WTC11 (cell line): Measurements from ENCODE around the gene LZTS2. TPM values are rescaled to one million over a fixed set of nuclear protein-coding genes. Genes with fewer than 3 reads are reported as not detected.

Source experiments
- ATAC-seq: fragments of 200-7000 bp; cut with Tn5 transposase; 2 replicates; pipeline ENCODE4 v1.10.0; 2021; ENCODE audit warnings: mild to moderate bottlenecking, moderate library complexity
- CTCF ChIA-PET: fragments of 300-600 bp; sonication (Branson Sonifier 250); formaldehyde crosslinking; loops from one replicate; lab custom pipeline; 2021; ENCODE audit warnings: antibody characterized with exemption; lab: Charles Lee
- POLR2A ChIA-PET: fragments of 350-600 bp; sonication (Branson Sonifier 250); formaldehyde crosslinking; loops from one replicate; lab custom pipeline; 2021; ENCODE audit warnings: antibody characterized with exemption; lab: Charles Lee
- DNase-seq: peaks from one replicate; pipeline ENCODE4 v3.0.0; 2021; ENCODE audit warnings: low spot score
- H3K27ac Mint-ChIP-seq: 2 replicates; pipeline ENCODE4 v1.8.0; 2021; ENCODE audit warnings: mixed read lengths
- H3K27me3 Mint-ChIP-seq: 2 replicates; pipeline ENCODE4 v1.8.0; 2021; ENCODE audit warnings: low read depth, mild to moderate bottlenecking, moderate library complexity, mixed read lengths
- H3K36me3 Mint-ChIP-seq: 2 replicates; pipeline ENCODE4 v1.8.0; 2021; ENCODE audit warnings: mixed read lengths
- H3K4me1 Mint-ChIP-seq: 2 replicates; pipeline ENCODE4 v1.8.0; 2022; ENCODE audit warnings: mixed read lengths
- H3K4me3 Mint-ChIP-seq: 2 replicates; pipeline ENCODE4 v1.8.0; 2021; ENCODE audit warnings: mild to moderate bottlenecking, moderate library complexity, mixed read lengths
- H3K9me3 Mint-ChIP-seq: 2 replicates; pipeline ENCODE4 v1.8.0; 2021; ENCODE audit warnings: mixed read lengths
- CBFB ChIP-seq: sonication (generic); formaldehyde crosslinking; IDR thresholded peaks from 2 replicates; pipeline ENCODE4 v1.8.1; 2022; ENCODE audit warnings: mild to moderate bottlenecking, low read depth, missing genetic modification reagents
- ETV6 ChIP-seq: sonication (generic); formaldehyde crosslinking; IDR thresholded peaks from 2 replicates; pipeline ENCODE4 v1.8.1; 2022; ENCODE audit warnings: mild to moderate bottlenecking, missing genetic modification reagents
- IRF2 ChIP-seq: sonication (generic); formaldehyde crosslinking; IDR thresholded peaks from 2 replicates; pipeline ENCODE4 v1.8.0; 2022; ENCODE audit warnings: low read depth, missing genetic modification reagents, borderline replicate concordance
- SP1 ChIP-seq: sonication (generic); formaldehyde crosslinking; conservative IDR thresholded peaks from 2 replicates; pipeline ENCODE4 v1.8.1; 2022; ENCODE audit warnings: missing genetic modification reagents
- total RNA-seq: library from RNA; stranded (reverse); gene quantifications from 3 replicates; pipeline ENCODE4 v1.2.3, GENCODE V29; 2021
- TF ChIP-seq, protein P1 (sequence below): sonication (generic); formaldehyde crosslinking; IDR thresholded peaks from 2 replicates; pipeline ENCODE4 v1.8.1; 2023; ENCODE audit warnings: mild to moderate bottlenecking, missing genetic modification reagents
- TF ChIP-seq, protein P2 (sequence below): sonication (generic); formaldehyde crosslinking; IDR thresholded peaks from 2 replicates; pipeline ENCODE4 v1.8.0; 2022; ENCODE audit warnings: mild to moderate bottlenecking, missing genetic modification reagents
- TF ChIP-seq, protein P3 (sequence below): fragments of 250-450 bp; sonication (Bioruptor Pico); IDR thresholded peaks from 2 replicates; pipeline ENCODE4 v1.8.0; 2021; ENCODE audit warnings: mild to moderate bottlenecking
- TF ChIP-seq, protein P4 (sequence below): sonication (generic); formaldehyde crosslinking; IDR thresholded peaks from 2 replicates; pipeline ENCODE4 v1.8.0; 2022; ENCODE audit warnings: missing genetic modification reagents
- TF ChIP-seq, protein P5 (sequence below): sonication (generic); formaldehyde crosslinking; IDR thresholded peaks from 2 replicates; pipeline ENCODE4 v1.8.0; 2023; ENCODE audit warnings: mild to moderate bottlenecking, missing genetic modification reagents
- TF ChIP-seq, protein P6 (sequence below): sonication (generic); formaldehyde crosslinking; IDR thresholded peaks from 2 replicates; pipeline ENCODE4 v1.8.0; 2022; ENCODE audit warnings: mild to moderate bottlenecking, missing genetic modification reagents

The LZTS2 gene
- total RNA-seq, 1 experiment from 2014 or later = 84.6 TPM

DNA sequence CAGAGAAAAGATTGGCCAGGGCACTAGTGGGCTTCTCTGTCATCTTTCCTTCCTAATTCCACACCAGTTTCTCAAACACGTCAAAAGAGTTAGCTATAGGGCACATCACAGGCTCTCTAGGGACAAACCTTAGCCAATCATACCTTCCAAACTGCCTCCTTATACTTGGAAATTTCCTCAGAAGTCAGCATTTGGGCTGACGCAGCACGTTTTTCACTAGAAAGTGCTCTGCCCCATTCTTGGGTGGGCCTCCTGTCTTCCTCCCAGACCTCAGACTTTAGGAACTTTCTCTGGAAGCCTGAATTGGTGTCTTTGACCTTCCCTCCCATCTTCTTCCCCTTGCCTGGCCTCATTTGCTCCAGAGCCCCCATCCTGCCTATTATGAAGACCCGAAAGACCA lies 42.5 kb downstream of the LZTS2 start (continued):
- TF ChIP-seq, protein P1, sequence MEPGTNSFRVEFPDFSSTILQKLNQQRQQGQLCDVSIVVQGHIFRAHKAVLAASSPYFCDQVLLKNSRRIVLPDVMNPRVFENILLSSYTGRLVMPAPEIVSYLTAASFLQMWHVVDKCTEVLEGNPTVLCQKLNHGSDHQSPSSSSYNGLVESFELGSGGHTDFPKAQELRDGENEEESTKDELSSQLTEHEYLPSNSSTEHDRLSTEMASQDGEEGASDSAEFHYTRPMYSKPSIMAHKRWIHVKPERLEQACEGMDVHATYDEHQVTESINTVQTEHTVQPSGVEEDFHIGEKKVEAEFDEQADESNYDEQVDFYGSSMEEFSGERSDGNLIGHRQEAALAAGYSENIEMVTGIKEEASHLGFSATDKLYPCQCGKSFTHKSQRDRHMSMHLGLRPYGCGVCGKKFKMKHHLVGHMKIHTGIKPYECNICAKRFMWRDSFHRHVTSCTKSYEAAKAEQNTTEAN = no peak
- TF ChIP-seq, protein P2, sequence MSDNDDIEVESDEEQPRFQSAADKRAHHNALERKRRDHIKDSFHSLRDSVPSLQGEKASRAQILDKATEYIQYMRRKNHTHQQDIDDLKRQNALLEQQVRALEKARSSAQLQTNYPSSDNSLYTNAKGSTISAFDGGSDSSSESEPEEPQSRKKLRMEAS (CRISPR knock-in tag) = no peak
- TF ChIP-seq IRF2 (CRISPR knock-in tag) = no peak
- TF ChIP-seq, protein P3, sequence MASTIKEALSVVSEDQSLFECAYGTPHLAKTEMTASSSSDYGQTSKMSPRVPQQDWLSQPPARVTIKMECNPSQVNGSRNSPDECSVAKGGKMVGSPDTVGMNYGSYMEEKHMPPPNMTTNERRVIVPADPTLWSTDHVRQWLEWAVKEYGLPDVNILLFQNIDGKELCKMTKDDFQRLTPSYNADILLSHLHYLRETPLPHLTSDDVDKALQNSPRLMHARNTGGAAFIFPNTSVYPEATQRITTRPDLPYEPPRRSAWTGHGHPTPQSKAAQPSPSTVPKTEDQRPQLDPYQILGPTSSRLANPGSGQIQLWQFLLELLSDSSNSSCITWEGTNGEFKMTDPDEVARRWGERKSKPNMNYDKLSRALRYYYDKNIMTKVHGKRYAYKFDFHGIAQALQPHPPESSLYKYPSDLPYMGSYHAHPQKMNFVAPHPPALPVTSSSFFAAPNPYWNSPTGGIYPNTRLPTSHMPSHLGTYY (CRISPR knock-in tag) = no peak
- TF ChIP-seq, protein P4, sequence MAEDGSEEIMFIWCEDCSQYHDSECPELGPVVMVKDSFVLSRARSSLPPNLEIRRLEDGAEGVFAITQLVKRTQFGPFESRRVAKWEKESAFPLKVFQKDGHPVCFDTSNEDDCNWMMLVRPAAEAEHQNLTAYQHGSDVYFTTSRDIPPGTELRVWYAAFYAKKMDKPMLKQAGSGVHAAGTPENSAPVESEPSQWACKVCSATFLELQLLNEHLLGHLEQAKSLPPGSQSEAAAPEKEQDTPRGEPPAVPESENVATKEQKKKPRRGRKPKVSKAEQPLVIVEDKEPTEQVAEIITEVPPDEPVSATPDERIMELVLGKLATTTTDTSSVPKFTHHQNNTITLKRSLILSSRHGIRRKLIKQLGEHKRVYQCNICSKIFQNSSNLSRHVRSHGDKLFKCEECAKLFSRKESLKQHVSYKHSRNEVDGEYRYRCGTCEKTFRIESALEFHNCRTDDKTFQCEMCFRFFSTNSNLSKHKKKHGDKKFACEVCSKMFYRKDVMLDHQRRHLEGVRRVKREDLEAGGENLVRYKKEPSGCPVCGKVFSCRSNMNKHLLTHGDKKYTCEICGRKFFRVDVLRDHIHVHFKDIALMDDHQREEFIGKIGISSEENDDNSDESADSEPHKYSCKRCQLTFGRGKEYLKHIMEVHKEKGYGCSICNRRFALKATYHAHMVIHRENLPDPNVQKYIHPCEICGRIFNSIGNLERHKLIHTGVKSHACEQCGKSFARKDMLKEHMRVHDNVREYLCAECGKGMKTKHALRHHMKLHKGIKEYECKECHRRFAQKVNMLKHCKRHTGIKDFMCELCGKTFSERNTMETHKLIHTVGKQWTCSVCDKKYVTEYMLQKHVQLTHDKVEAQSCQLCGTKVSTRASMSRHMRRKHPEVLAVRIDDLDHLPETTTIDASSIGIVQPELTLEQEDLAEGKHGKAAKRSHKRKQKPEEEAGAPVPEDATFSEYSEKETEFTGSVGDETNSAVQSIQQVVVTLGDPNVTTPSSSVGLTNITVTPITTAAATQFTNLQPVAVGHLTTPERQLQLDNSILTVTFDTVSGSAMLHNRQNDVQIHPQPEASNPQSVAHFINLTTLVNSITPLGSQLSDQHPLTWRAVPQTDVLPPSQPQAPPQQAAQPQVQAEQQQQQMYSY = no peak
- TF ChIP-seq CBFB (CRISPR knock-in tag) = no peak

DNA sequence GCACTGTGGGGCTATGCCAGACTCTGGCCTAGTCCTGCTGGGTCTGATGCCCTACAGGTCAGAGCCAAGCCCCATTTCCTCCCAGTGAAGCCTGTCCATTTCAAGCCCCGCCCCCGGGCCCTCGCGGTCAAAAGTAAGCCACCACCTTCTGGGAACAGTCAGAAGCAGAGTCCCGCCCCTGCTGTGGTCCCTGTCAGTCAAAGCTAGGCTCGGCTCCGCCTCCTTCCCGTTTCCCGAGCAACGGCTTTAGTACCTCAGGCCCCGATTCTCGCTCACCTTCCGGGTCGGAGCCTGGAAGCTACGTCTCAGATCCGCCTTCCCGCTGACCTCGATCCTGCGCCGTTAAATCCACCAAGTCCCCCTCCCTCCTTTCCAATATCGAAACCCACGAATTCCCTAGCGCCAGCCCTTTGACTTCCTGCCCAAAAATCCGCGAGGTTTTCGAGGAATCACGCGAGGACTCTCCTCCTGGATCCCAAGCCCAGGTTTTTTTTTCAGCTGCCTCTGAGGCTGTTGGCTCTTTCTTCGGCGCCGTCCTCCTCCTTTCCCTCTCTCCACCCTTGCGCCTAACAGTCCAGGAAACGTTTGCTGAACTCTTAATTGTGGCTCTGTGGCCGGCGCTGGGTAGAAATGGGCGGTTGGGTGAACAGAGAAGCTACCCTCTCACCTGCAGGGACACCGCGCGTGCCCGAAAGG lies 43.2 kb downstream of the LZTS2 start:
- H3K36me3 Mint-ChIP-seq = no peaks in the 10 kb centered on the region
- peak overlapping the region; percentile 92 for H3K27ac Mint-ChIP-seq
- POLR2A ChIA-PET = interaction anchor here (0.7 to 1.9 kb wide), 12 partner anchors 11 to 190 kb away, joined by 3 to 10 read pairs (median 4); partner anchors contain the start of genes KAZALD1, PDZD7 and SFXN3
- CTCF ChIA-PET = interaction anchor here (0.5 to 9.7 kb wide), 35 partner anchors 7 to 1674 kb away, joined by 3 to 143 read pairs (median 5); partner anchors contain the start of genes HIF1AN, KAZALD1, PDZD7 and SFXN3
- H3K4me3 Mint-ChIP-seq = peak overlapping the region; percentile 94
- H3K9me3 Mint-ChIP-seq = no peaks in the 10 kb centered on the region
- ATAC-seq (peak; percentile 86), DNase-seq (peak; percentile 99)
- peak; percentile 65 for TF ChIP-seq SP1 (CRISPR knock-in tag)
- TF ChIP-seq, protein P5, sequence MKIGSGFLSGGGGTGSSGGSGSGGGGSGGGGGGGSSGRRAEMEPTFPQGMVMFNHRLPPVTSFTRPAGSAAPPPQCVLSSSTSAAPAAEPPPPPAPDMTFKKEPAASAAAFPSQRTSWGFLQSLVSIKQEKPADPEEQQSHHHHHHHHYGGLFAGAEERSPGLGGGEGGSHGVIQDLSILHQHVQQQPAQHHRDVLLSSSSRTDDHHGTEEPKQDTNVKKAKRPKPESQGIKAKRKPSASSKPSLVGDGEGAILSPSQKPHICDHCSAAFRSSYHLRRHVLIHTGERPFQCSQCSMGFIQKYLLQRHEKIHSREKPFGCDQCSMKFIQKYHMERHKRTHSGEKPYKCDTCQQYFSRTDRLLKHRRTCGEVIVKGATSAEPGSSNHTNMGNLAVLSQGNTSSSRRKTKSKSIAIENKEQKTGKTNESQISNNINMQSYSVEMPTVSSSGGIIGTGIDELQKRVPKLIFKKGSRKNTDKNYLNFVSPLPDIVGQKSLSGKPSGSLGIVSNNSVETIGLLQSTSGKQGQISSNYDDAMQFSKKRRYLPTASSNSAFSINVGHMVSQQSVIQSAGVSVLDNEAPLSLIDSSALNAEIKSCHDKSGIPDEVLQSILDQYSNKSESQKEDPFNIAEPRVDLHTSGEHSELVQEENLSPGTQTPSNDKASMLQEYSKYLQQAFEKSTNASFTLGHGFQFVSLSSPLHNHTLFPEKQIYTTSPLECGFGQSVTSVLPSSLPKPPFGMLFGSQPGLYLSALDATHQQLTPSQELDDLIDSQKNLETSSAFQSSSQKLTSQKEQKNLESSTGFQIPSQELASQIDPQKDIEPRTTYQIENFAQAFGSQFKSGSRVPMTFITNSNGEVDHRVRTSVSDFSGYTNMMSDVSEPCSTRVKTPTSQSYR (CRISPR knock-in tag) = no peak
- TF ChIP-seq, protein P6, sequence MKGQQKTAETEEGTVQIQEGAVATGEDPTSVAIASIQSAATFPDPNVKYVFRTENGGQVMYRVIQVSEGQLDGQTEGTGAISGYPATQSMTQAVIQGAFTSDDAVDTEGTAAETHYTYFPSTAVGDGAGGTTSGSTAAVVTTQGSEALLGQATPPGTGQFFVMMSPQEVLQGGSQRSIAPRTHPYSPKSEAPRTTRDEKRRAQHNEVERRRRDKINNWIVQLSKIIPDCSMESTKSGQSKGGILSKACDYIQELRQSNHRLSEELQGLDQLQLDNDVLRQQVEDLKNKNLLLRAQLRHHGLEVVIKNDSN = no peak
- TF ChIP-seq, protein P4 = peak; percentile 91
- 0 out of 2 replicates have a peak, but pooled peaks have one; percentile 30 for TF ChIP-seq ETV6 (CRISPR knock-in tag)
- TF ChIP-seq, all 79 proteins: peak for 3
- peaks cover 33% of the 10 kb centered on the region for H3K4me1 Mint-ChIP-seq
- H3K27me3 Mint-ChIP-seq = peaks cover 59% of the 10 kb centered on the region
